Measurements from ENCODE around the gene NLRP14.

GRCh38 chr11:7116370-7116769 is 96.1 kb downstream of the NLRP14 start:
- TF ChIP-seq POLR2A (IDR thresholded peaks at IDR 0.05) (no peak), CTCF (IDR thresholded peaks at IDR 0.05) (no peak)
